Central memory CD4-positive, alpha-beta T cell (primary cell): Measurements from ENCODE around the gene CIDEA.

Experiments used
- DNase-seq: peaks from one replicate; pipeline ENCODE4 v3.0.0; 2022

The CIDEA gene

DNA sequence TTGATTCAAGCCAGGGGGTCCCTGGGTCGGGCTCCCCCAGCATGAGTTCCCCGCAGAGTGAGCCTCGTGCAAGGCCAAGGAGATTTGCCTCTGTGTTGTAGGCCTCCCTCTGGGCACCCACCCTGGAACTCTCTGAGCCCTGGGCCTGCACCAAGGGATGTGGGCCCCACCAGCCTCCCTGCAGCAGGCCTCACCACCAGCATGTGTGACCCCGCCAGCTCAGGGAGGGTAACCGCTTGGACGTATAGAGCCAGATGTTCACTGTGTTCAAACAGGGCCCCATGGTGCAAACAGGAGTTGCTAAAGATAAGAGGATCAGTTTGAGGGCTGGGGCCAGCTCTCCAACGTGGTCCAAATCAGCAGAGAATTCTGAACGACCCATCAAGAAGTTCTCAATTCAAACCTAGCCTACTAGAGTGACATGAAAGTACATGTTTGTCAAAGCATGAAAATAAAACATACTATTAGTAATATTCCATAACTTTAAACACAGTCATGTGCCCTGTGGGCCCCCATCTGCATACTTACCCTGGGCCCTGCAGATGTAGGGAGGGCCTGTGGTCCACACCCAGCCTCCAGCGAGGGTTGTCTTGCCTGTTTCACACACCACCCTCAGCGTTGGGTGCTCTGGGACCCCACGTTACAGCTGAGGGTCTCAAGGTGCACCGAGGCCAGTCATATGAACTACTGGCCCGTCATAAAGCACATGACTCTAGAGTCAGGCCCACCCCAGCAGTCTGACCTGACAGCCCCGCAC lies 48.4 kb downstream of the CIDEA start:
- no peak for DNase-seq

DNA sequence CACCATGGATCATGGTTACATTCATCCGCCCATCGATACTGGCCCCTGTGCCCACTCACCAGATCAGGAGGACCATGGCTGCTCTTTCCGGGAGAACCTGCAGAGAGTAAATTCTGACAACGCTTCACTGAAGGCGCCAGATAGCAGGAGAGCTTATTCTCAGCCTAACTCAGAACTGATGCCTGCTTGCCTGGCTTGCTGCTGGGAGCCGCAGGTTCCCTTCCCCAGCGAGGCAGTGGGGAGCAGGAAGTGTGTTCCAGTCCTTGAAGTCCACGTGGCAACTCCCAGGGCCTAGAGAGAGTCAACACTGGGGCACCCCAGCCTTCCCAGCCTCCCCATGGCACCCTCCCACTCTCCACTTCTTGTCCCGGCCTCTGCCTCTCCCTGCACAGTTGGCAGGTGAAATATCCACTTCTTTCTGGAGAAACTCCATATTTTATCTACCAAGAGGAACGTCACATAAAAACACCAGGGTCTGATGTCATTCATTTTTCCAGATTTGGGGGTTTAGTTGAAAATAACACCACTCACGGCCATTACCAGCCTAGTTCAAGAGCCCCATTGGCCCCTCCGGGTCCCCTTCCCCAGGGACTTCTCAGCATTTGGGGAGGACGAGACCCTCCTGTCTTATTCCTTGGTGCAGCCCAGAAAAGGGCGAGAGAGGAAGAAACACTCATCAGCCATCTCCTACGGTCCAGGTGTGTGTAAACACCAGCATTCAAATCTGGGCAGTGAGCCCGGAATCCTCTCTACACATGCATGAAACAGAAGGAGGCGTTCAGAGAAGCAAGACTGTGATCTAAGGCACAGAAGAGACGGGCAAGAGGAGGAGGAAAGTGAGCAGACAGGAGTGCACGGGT lies 50.4 kb downstream of the CIDEA start:
- DNase-seq: no peak

DNA sequence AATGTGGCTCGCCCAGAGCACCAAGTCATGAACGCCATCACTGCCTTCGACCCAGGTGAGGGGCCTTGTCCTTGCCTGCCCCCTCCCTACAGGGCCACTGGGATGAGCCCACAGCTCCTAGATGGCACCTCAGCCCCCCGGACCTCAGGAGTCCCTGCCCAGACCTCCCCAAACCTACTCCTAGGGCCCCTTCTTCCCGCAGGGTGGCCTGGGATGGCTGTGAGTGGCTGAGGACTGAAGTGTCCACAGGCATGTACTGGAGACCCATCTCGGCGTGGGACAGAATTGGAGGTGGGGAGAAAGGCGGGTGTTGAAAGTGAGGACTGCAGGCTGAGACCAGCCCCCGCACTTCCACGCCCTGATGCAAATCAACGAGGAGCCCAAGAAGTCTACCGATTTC lies 51.0 kb downstream of the CIDEA start:
- DNase-seq: no peak

DNA sequence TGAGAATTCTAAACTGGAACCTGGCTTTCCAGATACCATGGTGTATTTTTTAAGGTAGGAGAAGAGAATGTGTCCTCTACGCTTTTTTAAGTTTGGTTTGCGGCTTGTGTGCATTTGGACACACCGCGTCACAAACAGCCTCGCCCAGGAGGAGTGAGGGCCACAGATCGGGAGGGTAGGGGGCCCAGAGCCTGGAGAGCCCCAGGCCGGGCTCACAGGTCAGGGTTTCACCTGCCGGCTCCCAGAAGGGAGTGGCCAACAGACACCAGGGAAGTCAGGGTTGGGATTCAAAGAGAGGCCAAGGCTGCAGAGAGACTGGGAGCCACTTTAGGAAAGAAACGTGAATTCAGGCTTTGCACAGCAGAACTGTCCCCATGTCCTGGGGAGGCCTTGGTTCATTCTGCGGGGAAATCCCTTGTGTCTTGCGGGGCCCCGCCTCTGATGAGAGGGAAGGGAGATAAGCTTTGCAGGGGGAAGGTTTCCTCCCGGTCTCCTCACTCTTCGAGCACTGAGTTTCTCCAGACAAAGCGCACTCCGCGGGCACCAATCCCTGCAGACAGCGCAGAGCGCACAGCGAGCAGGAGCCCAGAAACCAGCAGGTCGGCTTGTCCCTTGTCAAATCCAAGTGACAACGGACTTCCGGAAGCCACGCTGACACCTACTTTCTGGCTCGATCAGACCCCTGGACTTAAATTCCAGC lies 51.9 kb downstream of the CIDEA start:
- DNase-seq: no peak

DNA sequence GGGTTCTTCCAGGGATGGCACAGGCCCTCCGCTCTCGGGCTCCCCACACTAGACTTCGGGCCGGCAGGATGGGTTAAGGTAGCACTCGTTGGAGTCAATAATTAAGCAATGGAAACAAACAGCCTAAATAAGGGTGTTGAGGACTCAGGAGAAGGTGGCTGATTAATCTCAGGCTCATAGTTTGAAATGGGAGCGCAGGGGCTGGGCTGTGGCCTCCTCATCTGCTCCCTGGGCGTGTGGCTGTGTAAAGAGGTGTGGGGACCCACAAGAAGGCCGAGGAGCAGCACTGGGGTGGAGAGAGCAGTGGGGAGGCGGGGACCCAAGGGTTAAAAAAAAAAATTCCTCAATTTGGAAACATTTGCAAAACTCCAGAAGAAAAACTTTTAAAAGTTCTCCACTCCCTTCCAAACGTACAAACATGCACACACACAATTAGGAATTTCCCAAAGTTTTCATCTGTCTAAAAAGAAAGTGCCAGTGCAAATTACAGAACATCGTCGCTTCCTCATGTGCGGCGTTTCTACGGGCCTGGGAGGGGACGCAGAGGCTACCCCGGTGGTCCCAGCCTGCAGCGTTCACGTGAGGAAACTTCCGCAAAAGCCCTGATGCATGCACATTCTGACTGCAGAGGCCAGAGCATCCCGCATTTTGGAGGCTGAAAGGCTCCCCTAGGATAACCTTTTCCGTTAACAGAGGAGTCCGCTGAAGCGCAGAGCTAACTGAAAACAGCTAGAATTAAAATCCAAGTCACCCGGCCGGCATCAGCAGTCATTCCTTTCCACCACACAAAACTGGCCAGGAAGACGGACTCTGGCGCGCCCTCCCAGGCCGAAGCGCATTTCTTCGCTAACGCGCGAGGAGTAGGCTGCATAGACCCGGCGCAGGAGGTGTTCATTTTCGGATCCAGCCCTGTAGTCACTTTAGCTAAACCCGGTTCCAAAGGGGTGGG lies 52.9 kb downstream of the CIDEA start:
- no peak for DNase-seq

DNA sequence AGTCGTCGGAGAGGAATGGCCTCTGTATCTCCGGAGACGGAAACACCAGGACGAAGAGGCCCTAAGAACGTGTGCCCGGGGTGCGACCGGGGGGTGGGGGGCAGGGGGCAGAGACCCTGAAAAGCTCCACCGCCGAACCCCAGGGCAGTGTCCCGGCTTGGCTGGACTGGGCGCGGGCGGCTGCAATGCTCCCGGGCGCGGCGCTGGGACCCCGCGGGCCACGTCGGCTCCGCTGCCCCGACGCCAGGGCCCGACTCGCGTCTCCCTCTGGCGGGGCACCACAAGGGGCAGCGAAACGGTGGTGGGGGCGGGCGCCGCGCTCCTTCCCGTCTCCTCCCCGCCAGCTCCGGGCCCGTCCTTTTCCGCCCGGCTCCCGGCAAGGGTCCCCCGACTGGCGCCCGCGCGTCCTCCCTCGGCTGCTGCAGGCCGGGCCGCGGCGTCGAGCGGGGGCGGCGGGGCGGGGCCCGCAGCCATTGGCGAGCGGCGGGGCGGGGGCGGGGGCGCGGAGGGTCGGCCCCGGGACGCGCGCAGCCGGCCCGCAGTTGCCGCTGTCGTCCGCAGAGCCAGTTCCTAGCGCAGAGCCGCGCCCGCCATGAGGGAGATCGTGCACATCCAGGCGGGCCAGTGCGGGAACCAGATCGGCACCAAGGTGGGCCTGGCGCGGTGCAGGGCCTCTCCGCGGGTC lies 53.7 kb downstream of the CIDEA start, which contains the start of gene TUBB6:
TSS of gene TUBB6 (plus strand) at position 541 of the 685 bp plus-strand sequence. CDS start at position 593, 52 bp downstream.
- no peak for DNase-seq

DNA sequence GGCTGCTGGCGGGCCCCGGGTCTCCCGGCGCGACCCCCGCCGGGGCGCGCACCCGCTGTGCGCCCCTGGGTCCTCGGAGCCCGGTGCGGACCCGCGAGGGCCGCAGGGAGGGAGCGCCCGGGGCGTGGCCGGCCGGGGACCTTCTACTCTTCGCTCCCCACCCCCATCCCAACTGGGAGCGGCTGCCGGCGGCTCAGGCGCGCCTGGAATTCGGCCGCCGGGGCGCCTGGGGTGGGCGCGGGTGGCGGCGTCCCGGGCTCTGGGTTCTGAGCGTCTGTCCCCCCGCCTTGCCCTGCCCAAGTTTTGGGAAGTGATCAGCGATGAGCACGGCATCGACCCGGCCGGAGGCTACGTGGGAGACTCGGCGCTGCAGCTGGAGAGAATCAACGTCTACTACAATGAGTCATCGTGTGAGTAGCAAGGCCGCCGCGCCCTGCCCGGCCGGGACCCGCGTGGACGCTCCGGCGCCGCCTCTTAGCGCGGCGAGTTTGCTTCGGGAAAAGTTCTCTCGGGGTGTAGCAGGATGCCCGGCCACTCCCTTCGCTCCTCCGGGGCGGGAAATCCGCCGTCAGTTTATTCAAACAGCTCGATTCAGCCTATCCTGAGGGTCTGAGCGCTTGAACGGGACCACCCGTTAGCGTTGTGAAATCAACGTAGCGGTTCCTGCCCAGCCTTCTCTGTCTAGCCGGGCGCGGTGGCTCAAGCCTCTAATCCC lies 54.4 kb downstream of the CIDEA start:
- no peak for DNase-seq

DNA sequence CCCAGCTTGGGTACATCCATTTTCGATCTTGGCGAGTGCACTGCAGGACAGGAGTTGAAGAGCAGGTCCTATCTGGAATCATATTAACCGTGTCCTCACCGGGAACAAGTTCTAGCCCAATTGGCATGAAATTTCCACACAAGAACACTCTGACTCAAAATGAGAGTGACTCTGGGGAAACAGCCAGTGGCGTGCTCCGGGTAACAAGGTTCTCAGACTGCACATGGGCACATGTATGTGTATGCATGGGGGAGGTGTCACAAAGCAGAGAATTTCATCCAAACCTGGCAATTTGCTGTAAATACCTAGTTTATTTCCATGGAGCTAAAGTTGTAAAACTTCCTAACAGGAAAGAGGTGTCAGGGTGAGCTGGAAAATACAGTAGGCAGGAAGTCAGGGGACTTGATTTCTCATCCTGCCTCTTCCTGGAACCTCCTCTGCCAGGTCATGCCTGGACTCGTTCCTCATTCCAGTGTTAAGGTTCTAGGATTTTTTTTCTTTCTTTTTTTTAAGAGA lies 55.6 kb downstream of the CIDEA start:
- no peak for DNase-seq

DNA sequence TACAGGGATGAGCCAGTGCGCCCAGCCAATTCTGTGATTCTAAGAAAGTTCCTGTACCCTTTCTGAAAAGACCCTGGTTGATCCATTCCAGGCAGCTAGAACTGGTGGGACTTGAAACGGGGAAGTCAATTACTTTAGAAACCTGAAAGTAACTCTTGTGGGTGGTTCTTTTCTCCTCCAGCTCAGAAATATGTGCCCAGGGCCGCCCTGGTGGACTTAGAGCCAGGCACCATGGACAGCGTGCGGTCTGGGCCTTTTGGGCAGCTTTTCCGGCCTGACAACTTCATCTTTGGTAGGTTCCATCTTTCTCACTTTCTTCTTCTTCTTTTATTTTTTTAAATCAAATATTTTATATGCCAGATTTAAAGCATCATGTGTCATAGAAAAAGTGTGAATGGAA lies 56.6 kb downstream of the CIDEA start:
- no peak for DNase-seq

DNA sequence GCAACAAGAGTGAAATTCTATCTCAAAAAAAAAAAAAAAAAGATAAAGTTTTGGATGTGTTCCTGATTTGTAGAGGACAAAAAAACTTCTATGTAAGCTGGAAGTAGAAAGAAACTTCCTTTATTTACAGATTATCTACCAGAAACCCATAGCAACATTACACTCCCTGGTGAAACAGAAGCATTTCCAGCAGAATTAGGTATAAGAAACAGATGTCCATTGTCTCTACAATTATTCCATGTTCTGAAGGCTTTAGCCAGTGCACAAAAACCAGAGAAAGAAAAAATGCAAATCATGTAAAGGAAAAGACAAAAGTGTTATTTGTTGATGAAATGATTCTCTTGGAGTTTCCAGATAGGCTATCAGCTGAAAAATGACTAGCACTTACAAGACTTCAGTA lies 58.8 kb downstream of the CIDEA start:
- DNase-seq: no peak

DNA sequence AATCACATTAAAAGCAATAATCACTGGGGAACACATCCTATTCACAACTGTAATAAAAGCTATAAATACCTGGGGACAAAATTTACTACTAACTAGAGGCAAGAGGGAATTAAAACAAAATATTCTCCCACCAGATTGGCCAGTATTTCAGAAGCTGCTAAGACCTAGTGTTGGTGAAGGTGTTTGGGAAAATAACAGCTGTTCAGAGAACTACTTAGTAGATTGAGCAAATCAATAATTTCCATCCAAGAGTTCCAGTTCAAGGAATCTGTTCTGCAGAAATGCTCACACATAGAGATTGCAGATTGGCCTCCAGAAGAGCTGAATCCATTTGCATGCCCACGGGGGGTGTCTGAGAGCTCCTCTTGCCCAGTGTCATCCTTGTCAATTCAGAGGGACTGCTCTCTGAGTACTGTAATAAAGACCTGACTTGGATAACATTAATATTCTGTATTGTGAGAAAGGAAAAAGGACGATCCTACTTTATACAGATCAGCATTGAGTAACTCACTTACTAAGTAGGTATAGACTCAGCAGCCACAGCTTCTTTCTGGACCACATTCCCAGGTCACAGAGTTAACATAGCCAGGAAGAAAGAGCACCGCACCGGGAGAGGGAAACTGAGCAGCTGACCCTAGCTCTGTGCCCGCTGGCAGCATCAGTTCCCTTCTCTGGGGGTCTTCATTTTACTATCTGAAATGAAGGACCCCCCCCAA lies 59.5 kb downstream of the CIDEA start:
- DNase-seq: no peak

DNA sequence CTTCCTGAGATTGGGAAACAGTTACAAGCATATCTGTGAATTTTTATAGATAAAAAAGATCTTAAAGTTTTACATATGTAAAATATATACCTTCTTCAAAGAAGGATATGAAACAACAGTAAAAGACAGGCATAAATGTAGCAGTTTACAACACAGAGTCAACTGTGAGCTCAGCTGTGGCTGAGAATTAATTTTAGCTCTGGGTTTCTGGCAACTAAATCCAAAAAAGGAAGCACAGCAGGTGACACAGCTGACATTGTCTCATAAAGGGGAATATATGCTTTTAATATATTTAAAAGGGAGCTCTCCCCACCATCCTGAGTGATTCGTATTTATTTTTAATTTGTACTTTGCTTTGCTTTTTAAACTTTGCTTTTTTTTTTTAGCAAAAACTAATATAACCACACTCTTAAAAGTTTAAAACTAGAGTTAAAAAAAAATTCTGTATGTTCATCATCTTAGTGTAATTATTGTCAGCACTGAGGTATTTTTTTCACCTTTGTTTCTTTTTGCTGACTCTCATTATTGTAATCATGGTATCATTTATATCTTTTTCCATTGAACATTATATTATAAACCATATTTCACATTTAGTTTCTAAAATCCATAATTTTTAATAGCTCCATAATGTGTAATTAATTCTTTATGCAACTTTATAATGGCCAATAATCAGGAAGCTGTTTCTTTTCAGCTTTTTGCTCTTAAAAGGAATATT lies 60.6 kb downstream of the CIDEA start:
- DNase-seq: no peak

DNA sequence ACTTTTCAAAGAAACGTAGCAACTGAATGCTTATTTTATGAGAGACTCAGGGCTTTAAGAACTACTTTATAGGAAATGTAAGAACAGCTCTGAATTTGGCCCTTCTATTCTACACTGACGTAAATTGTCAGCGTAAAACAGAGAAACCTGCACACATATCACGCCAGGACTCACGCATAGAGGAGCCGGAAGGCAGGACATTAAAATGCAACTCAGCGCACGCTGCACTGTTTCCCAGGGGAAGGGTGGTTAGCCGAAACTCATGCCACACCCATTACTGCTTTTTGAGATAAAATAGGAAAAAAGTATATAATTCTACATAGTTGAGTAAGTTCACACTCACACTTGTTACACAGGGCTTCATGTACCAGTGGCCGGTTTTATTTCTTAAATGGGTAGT lies 61.3 kb downstream of the CIDEA start:
- no peak for DNase-seq

DNA sequence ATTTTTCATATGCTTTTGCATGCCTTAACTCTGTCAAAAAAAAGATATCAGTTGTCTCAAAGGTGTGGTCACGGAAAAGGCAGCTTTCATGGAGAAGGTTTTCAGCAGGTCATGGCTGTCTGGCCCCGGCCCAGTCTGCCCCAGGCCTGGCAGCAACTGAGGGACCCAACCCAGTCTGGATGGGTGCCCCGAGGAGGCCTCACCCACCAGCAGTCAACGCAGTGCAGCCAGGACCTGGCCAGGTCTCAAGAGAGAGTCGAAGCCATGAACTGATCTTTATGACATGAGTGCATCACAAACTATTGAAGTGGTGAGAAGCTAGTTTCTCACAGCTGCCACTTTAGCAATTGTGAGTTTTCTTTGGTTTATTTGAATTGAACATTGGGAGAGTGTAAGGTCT lies 61.8 kb downstream of the CIDEA start:
- DNase-seq: no peak

DNA sequence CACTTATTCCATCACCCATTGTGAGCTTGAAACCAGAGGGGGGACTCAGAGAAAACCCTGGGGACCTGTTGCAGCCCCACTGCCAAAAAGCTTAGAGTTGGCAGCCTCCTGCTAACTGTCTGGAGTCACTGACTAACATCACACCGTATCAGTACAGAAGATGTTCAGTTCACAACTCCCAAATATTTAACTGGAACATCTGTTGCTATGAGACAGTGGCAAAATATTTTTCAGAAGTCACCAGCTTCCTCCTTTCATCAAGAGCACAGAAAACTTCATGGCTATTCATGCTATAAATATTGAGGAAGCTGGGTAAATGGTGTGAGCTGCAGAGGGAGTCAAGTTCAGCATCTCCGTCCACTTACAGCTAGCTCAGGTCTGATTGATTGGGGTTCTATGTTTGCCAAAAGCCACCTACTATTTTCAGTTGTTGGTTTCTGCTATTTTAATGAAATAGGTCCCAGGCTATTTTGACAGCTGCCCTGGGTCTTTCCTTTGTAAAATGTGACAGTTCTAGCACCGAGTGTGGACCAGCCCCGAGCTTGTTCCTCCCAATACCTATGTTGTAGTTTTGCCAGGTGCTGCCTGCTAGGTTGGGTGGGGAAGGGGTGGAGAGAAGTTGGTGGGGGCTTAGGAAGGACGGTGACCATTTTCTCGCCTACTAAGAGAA lies 63.6 kb downstream of the CIDEA start:
- no peak for DNase-seq

DNA sequence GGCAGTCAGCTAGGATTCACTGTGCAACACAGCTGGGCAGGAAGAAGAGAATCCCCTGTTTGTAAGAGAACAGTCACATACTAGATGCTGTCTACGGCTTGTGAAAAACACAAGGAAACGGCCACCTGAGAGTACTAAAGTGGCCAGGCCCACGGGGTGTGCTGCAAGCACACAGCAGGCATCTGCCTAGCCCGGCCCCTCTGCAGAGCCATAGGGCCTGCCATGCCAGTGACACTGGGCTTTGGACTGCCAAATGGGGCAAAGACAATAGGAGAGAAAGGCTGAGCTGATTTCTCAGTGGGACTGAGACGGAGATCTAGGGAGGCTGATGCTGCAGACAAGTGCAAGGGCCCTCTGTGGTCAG lies 64.2 kb downstream of the CIDEA start:
- no peak for DNase-seq

DNA sequence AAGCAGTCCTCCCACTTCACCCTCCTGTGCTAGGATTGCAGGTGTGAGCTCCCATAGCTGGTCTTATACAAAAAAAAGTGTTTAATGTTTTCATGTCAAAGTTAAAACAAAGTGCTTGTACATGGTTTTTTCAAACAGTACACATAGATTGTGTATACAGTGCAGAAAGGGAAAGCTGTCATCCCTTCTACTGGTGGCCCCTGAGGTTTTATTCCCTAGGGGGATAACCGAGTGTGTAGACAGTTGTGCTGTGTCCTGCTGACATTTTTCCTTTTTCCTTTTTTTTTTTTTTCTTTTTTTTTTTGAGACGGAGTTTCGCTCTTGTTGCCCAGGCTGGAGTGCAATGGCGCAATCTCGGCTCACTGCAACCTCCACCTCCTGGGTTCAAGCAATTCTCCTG lies 64.7 kb downstream of the CIDEA start:
- no peak for DNase-seq

DNA sequence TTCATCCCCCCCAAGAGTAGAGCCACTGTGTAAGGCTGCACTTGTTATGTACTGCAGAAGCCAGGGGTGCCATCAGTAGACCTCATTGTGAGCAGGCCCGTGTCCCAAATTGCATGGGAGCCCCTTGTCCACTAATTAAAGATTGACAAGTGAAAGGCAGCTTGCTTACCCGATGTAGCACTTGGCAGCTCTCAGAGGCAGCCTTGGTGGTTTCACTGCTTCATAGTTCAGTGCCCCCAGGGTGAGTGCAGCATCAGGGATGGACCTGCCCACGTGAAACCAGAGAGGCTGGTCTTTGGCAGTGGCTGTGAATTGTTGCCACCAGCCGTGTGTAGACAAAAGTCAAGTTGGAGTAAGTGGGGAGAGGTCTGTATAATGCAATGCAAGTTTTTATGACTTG lies 67.2 kb downstream of the CIDEA start:
- no peak for DNase-seq
